Measurements from ENCODE around the gene KLF13.

KLF13 gene

GRCh38 chr15:31381801-31382712 lies 55.4 kb downstream of the KLF13 start:
- no peak for DNase-seq (ENCODE audit: low spot score)

DNA sequence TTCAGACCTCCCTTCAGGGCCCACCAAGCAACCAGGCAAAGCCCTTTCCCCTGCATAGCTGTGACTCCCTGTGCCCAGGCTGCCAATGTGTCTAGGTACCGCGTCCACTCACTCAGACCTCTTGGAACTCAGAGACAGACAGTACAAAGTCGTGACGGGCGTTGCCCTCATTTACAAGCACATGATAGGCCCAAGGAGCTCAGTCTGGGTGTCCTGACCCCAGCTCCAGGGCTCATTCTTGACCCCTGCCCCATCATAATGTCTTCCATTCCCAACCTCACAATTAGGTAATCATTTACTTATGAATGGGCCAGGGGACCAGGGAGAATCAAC lies 56.0 kb downstream of the KLF13 start:
- DNase-seq (ENCODE audit: low spot score) = no peak

- no peak for DNase-seq (ENCODE audit: low spot score)
These were observed 56.5 kb downstream of the KLF13 start for GRCh38 chr15:31383139-31383538.

DNA sequence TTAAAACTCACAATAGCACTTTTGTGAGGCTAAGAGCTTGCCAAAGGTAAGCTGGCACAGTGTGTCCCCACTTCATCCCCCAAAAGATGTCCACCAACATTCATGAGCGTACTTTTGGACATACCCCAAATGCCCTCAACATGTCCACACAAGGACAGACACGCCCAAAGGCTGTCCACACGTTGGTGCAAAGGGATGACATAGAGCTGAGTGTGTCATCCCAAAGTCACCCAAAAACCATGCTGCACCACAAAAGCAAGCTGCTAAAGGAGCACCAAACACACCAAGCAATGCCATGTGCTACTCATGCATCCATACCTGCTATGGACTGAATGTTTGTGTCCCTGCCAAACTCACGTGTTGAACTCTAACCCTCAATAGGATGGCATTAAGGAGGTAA lies 57.9 kb downstream of the KLF13 start:
- DNase-seq (ENCODE audit: low spot score) = no peak

DNA sequence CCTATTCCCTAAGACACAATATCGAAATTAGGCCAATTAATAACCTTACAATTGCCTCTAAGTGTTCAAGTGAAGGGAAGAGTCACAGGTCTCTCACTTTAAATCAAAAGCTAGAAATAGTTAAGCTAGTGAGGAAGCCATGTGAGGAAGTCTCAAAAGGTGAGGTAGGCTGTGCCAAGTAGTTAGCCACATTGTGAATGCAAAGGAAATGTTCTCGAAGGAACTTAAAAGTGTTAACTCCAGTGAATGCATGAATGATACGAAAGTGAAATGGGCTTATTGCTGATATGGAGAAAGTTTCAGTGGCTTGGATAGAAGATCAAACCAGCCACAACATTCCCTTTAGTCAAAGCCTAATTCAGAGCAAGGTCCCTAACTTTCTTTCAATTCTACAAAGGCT lies 59.1 kb downstream of the KLF13 start:
- DNase-seq (ENCODE audit: low spot score) = no peak

GRCh38 chr15:31387092-31387478 lies 60.5 kb downstream of the KLF13 start:
- DNase-seq (ENCODE audit: low spot score) = no peak

GRCh38 chr15:31387479-31388118 lies 61.0 kb downstream of the KLF13 start:
- DNase-seq (ENCODE audit: low spot score) = no peak

GRCh38 chr15:31389576-31389975 lies 62.9 kb downstream of the KLF13 start:
- no peak for DNase-seq (ENCODE audit: low spot score)

GRCh38 chr15:31390029-31390428 lies 63.4 kb downstream of the KLF13 start:
- no peak for DNase-seq (ENCODE audit: low spot score)

GRCh38 chr15:31390777-31391486 lies 64.3 kb downstream of the KLF13 start:
- no peak for DNase-seq (ENCODE audit: low spot score)

GRCh38 chr15:31391687-31392671 lies 65.3 kb downstream of the KLF13 start:
- peak; percentile 87 for DNase-seq (ENCODE audit: low spot score)

GRCh38 chr15:31392761-31393401 lies 66.2 kb downstream of the KLF13 start:
- no peak for DNase-seq (ENCODE audit: low spot score)

DNA sequence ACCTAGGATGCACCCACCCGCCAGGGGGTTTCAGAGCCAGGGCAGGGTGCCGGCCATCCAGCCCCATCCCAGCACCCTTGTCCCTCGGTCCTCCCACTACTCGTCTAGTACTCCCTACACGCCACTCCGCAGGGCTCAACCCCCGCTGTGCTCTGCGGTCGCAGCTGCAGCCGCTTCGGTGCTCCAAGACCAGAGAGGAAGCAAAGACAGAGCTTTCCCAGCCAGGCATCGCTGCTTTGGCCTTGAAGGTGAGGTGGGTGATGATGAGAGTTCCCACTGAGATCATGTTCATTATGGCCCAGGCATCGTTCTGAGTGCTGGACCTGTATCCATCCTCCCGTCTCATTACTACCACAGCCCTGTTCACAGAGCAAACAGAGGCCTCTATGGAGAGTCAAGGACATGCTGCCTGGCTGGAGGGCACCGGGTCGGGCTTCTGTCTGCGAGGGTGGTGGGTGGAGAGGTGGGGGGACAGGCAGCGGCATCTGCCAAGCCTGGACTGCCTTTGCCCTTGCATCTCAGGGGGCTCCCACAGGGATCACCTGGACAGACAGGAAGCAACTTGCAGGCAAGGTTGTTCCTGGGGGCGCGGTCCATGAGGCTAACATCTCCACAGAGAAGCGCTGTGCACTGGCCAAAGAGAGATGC lies 66.9 kb downstream of the KLF13 start:
- no peak for DNase-seq (ENCODE audit: low spot score)

GRCh38 chr15:31396881-31397560 lies 70.4 kb downstream of the KLF13 start:
- peak; percentile 82 for DNase-seq (ENCODE audit: low spot score)

DNA sequence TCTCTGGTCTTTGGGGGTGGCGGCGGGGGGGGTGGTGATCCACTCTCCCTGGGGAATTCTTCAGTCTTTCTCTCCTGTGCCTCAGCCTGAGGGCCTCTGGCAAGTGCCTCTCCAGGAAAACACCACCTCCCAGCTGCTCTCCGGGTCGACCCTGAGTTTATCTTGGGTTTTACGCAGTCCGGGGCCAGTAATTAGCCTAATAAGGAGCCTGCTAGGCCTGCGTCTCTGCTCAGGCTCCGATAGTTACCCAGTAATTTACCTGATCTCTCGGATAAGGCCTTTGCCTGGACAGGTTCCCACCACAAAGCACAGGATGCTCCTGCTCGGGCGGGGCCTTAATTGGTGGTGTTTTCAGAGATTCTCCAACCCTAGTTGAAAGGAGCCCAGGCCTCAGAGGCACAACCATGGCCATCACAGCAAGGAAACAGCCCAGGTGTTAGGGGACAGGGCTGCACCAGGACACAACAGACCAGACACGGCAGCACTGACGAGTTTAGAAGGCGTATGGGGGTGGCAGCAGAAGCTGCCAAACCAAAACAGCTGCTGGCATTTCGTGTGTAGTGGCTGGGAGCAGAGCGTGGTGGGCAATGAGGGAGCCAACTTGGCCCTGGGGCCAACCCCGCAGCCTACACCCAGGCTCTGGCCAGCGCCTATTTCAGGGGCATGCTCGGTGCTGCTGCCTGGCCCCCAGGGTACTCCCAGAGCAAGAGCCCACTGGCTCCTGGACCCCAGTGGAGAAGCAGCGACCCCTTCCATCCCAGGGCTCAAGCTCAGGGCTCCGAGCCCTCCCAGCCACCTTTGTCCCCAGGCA lies 71.4 kb downstream of the KLF13 start:
- no peak for DNase-seq (ENCODE audit: low spot score)

- DNase-seq (ENCODE audit: low spot score) = no peak
These were observed 72.2 kb downstream of the KLF13 start for GRCh38 chr15:31398677-31399301.

GRCh38 chr15:31399544-31400171 lies 73.0 kb downstream of the KLF13 start:
- no peak for DNase-seq (ENCODE audit: low spot score)

GRCh38 chr15:31400222-31400927 lies 73.7 kb downstream of the KLF13 start:
- DNase-seq (ENCODE audit: low spot score) = no peak

Measured in AG08396 (cell line).